Islet precursor cell (in vitro differentiated cells): ENCODE measurements around the gene INO80D.
"Not testable (repeated sequence)": the region's sequence is repeated elsewhere in the genome, so short reads cannot be mapped to it uniquely, and the experiment has no call there.

Experiments used
- DNase-seq: peaks from one replicate; pipeline ENCODE4 v3.0.0-alpha.2; 2018

INO80D gene

GRCh38 chr2:206023183-206023582 is 62.8 kb downstream of the INO80D start:
- DNase-seq: no peak

- no peak for DNase-seq
Measured at GRCh38 chr2:206020171-206020570, 65.8 kb downstream of the INO80D start.

- not testable (repeated sequence) for DNase-seq
Measured at GRCh38 chr2:206015746-206016145, 70.2 kb downstream of the INO80D start.

DNA sequence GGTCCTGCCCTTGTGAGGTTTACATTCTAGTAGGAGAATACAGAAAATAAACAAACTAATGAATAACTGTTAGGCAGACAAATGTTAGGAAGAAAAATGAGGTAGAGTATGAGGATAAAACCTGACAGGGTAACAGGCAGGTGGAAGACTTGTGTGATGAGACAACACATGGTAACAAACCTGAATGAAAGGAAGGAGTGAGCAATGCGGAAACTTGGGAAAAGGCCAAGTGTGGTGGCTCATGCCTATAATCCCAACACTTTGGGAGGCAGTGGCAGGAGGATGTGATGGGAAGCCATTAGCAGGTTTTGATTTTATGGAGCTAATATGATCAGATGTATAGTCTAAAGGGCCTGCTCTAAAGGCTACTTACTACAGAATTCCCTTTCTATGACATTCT is 74.2 kb downstream of the INO80D start:
- DNase-seq: no peak

DNA sequence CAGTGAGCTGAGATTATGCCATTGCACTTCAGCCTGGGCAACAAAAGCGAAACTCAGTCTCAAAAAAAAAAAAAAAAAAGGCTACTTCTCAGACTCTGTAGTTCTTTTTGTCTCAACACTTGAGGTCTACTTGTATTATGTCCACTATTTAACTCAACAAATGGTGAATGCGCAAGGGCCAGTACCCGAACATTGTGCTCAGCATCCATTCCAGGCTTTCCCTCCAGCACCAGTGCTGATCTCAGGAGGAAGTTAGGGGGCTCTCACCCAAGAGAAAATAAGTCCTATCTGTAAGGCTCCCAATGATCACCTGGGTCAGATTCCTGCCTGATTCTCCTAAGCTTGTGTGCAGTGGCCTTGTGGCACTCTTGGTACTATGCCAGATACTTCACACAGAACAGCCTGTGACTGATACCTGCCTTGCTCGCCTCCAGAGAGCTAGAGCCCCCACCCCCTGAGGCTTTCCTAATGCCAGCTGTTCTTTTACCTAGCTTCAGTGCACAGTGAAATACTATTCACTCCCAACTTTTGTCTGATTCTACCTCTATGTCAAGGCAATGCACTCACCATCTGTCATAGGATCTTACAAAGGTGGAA is 74.9 kb downstream of the INO80D start:
- no peak for DNase-seq

- peak; percentile 82 for DNase-seq
Measured at GRCh38 chr2:206004004-206004693, 81.8 kb downstream of the INO80D start.

DNA sequence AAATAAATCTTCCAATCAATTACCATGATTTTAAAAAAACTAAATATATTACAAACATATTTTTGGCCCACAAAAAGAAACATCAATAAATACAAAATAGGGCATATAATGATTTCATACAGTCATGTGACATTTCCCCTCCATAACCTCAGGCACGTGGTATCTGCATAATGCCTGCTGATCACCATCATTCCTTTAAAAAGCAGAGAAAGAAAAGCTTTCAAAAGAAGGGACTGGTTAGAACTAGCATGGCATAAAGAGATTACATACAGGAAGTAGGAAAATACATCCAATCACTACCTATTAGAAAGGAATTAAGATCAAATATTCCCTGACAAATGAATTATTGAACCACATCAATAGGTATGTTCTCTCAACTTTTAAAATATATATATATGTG is 83.5 kb downstream of the INO80D start:
- DNase-seq: no peak

GRCh38 chr2:206001912-206002311 is 84.1 kb downstream of the INO80D start:
- no peak for DNase-seq

GRCh38 chr2:206000776-206001175 is 85.2 kb downstream of the INO80D start:
- DNase-seq: no peak

- DNase-seq: no peak
Measured at GRCh38 chr2:205998583-205998982, 87.4 kb downstream of the INO80D start.

GRCh38 chr2:205996161-205996560 is 89.8 kb downstream of the INO80D start:
- DNase-seq: no peak

- DNase-seq: no peak
Measured at GRCh38 chr2:205995260-205995659, 90.7 kb downstream of the INO80D start.

GRCh38 chr2:205994344-205994743 is 91.6 kb downstream of the INO80D start:
- no peak for DNase-seq

DNA sequence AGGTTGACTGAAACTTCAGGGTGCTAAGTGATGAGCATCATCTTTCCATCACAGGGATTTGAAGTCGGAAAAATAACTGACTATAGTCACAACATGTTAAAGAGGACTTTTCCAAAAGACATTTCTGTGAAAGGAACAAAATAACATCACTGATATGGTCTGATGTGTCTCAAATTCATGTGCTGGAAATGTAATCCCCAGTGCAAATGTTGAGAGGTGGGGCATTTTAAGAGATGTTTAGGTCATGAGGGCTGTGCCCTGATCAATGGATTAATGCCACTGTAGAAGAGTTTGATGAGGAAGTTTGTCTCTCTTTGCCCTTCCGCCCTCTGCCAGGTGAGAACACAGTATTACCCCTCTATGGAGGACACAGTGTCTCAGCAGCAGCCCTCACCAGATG is 95.9 kb downstream of the INO80D start:
- no peak for DNase-seq

DNA sequence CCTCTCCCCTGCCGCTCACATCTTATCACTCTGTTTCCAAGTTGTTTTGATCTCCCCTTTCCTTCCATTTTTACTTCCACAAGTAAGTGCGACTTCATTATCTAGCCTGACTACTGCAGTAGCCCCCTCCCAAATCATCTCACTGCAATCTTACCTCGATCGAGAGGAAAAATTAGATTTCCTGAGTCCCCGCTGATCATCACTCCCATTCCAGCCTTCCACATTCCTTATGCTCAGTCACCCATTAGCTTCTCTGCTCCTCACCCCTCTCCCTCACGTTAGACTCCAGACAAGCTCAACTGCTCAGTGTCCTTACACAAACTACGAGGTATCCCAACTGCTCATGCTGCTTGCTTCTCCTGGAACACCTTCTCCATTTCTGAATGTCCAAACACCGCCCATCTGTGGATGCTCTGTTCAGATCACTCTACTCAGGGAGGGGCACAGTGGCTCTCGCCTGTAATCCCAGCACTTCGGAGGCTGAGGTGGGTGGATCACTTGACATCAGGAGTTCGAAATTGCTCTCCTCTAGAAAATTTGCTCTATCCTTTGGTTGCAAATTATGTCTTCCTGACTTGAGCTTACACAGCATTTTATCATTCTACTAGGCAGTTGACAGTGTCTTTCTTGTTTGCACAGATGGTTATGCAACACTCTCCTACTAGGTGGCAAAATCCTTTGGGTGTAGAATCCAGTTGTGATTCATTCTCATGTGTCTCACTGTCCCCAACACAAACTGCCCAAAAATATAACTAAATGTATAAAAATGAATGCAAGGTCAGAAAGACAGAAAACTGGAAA is 96.5 kb downstream of the INO80D start:
- no peak for DNase-seq

DNA sequence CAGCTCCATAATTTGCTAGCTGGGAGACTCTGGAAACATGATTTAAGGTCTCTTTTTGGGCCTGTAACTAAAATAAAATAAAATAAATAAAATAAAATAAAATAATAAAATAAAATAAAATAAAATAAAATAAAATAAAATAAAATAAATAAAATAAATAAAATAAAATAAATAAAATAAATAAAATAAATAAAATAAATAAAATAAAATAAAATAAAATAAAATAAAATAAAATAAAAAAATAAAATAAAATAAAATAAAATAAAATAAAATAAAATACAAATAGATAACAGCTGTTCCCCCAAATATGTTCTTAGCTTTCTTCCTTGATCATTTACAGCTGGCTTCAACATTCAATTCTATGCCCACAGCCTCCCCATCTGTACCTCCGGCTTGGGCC is 97.3 kb downstream of the INO80D start:
- not testable (repeated sequence) for DNase-seq

GRCh38 chr2:205988274-205988673 is 97.7 kb downstream of the INO80D start:
- DNase-seq: no peak

GRCh38 chr2:205986334-205986733 is 99.6 kb downstream of the INO80D start:
- not testable (repeated sequence) for DNase-seq

DNA sequence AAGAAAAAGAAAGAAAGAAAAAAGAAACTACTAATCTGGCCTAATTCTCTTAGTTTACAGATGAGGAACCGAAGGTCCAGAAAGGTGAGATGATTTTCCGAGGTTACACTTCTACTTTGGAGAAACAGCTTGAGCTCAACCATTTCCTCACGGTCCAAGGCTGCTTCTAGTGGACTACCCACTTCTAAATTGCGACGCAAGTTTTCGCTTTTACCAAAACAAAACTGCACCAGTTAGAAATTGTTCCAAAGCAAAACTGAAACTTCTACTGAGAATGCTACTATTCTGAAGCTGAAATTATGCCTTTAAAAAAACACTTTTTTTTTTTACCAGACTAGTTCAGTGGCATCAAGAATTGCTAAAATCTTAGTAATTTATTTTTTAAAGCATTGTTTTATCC is 101.6 kb downstream of the INO80D start:
- DNase-seq: no peak

DNA sequence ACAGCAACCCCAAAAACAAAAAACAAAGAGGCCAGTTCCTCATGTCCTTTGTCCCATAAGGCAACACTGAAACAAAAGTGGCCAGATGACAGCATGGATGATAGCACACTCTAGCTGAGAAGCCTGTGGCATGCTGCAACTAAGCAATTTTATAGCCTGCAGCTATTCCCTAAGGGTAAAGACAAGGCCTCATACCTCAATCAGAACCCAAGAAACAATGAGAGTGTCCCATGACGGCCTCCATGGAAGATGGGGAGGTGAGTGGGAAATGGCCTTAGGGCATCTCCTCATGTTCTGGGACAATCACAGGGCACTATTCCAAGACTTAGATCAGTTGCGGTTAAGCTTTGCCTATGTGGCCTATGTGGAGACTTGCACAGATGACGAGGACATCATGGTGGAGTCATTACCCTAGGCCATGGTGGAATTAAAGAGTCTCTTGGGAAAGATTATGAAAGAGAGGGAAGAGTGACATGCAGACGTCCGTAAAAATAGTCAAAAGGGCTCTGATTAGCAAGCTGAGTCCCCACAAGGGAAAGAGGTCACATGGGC is 103.1 kb downstream of the INO80D start:
- no peak for DNase-seq

DNA sequence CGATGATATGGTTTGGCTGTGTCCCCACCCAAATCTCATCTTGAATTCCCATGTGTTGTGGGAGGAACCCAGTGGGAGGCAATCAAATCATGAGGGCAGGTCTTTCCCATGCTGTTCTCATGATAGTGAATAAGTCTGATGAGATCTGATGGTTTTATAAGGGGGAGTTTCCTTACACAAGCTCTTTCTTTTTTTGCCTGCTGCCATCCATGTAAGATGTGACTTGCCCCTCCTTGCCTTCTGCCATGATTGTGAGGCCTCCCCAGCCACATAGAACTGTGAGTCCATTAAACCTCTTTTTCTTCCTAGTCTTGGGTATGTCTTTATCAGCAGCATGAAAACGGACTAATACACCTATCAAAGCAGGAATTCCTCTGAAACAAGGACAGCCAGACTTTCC is 107.2 kb downstream of the INO80D start:
- DNase-seq: not testable (repeated sequence)

DNA sequence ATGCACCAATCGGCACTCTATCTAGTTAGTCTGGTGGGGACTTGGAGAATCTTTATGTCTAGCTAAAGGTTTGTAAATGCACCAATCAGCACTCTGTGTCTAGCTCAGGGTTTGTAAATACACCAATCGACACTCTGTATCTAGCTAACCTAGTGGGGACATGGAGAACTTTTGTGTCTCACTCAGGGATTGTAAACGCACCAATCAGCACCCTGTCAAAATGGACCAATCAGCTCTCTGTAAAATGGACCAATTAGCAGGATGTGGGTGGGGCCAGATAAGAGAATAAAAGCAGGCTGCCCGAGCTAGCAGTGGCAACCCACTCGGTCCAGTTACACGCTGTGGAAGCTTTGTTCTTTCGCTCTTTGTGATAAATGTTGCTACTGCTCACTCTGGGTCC is 108.3 kb downstream of the INO80D start:
- not testable (repeated sequence) for DNase-seq

GRCh38 chr2:205976934-205977659 is 108.9 kb downstream of the INO80D start:
- DNase-seq: not testable (repeated sequence)
